ENCODE measurements around the gene AGBL3. TPM values are rescaled to one million over a fixed set of nuclear protein-coding genes. Genes with fewer than 3 reads are reported as not detected.

Gene AGBL3
- total RNA-seq, 1 donor from 2014 or later: 3.5 TPM

DNA sequence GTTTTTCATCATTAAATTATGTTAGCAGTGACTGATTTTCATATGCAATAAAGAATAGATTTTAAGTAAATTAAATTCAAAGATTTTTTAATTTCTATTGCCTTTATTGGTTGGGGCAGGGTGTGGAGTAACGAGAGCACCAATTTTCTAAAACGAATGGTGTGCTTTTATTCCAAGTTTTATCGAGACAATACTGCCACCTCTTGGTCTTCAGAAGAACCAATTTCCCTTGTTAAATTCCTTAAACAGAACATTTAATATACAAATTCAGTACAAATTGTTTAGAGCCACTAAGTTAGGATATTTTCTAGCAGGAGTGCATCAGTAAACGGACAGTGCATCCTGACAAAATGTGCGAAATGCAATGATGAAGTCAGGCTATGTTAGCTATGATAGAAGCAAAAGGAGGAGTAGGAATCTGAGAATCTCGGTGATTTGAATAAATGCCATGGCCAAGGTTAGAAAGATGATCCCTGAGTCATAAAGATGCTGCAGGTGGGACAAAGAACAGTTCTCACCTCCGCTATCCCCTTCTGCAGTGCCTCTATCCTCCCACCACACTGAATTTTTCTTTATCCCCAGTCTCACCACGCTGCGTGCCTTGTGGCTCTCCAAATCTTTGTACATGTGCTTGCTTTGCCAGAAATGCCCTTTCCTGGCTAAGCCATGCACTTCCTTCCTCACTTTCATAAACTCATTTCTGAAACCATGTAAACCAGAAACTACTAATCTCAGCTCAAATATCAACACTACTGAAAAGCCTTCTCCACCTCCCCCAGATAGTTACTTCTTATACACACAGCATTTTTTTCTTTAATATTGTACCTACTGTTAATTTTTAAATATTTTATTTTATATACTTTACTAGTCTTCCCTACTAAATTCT lies 31.9 kb upstream of the AGBL3 start:
- DNase-seq (ENCODE audit: low read depth, low spot score): no peak
- H3K27me3 Mint-ChIP-seq (ENCODE audit: low read depth): no peaks in the 10 kb centered on the region

GRCh38 chr7:134957005-134957404 lies 29.3 kb upstream of the AGBL3 start:
- DNase-seq (ENCODE audit: low read depth, low spot score): no peak
- Mint-ChIP-seq H3K4me3 (no peak overlapping the region), H3K9me3 (no peaks in the 10 kb centered on the region), H3K4me1 (no peaks in the 10 kb centered on the region), H3K27ac (ENCODE audit: unreplicated experiment) (no peak overlapping the region), H3K27me3 (ENCODE audit: low read depth) (no peaks in the 10 kb centered on the region), H3K36me3 (ENCODE audit: low read depth) (peaks cover 21% of the 10 kb centered on the region)
- TF ChIP-seq, protein P1, sequence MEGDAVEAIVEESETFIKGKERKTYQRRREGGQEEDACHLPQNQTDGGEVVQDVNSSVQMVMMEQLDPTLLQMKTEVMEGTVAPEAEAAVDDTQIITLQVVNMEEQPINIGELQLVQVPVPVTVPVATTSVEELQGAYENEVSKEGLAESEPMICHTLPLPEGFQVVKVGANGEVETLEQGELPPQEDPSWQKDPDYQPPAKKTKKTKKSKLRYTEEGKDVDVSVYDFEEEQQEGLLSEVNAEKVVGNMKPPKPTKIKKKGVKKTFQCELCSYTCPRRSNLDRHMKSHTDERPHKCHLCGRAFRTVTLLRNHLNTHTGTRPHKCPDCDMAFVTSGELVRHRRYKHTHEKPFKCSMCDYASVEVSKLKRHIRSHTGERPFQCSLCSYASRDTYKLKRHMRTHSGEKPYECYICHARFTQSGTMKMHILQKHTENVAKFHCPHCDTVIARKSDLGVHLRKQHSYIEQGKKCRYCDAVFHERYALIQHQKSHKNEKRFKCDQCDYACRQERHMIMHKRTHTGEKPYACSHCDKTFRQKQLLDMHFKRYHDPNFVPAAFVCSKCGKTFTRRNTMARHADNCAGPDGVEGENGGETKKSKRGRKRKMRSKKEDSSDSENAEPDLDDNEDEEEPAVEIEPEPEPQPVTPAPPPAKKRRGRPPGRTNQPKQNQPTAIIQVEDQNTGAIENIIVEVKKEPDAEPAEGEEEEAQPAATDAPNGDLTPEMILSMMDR (conservative IDR thresholded peaks at IDR 0.05): no peak

More for the DNA sequence above, 31.9 kb upstream of the AGBL3 start:
- Mint-ChIP-seq H3K27ac (ENCODE audit: unreplicated experiment) (no peak overlapping the region), H3K4me3 (no peak overlapping the region), H3K4me1 (no peaks in the 10 kb centered on the region), H3K36me3 (ENCODE audit: low read depth) (peaks cover 31% of the 10 kb centered on the region), H3K9me3 (no peaks in the 10 kb centered on the region)
- TF ChIP-seq, protein P1 (conservative IDR thresholded peaks at IDR 0.05): peak; percentile 75

DNA sequence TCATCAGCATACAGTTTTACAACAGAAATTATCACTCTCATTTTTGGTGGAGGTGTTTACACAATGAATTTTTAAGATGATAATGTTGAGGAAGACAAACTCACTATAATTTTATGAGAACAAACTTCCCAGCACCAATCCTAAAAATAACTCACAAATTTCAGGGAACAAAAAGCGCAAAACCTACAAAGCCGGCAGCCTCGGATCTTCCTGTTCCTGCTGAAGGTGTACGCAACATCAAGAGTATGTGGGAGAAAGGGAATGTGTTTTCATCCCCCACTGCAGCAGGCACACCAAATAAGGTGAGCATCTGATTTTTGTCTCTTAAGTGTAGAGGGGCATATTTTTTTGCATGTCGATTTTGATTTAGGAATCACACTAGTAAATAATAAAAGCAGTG lies 26.5 kb upstream of the AGBL3 start:
- Mint-ChIP-seq H3K27me3 (ENCODE audit: low read depth) (no peaks in the 10 kb centered on the region), H3K9me3 (no peaks in the 10 kb centered on the region), H3K4me1 (no peaks in the 10 kb centered on the region), H3K4me3 (no peak overlapping the region), H3K36me3 (ENCODE audit: low read depth) (peaks cover 23% of the 10 kb centered on the region), H3K27ac (ENCODE audit: unreplicated experiment) (no peak overlapping the region)
- TF ChIP-seq, protein P1 (conservative IDR thresholded peaks at IDR 0.05): no peak
- DNase-seq (ENCODE audit: low read depth, low spot score): no peak

DNA sequence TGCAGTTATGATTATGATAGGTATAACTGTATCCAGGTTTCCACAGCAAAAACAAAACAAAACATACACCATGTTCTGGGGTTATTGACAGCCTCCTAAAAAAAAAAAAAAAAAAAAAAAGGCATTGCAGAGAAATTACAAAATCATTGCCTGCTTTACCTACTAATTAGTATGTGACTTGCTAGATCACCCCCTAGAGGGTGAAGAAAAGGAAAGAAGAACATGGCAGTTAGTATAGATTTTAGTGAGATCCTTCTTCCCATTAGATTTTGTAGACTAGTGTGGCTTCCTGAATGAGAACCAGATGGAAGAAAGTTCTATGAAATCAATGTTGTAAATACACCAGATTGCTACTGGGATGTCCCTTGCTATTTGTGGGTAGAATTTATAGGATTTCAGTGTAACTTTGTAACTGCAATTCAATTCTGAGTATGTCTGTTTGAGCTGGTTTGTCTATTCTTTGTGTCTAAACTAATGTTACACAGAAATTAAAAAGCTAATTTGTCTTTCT lies 24.0 kb upstream of the AGBL3 start:
- Mint-ChIP-seq H3K36me3 (ENCODE audit: low read depth) (peaks cover 15% of the 10 kb centered on the region), H3K4me1 (no peaks in the 10 kb centered on the region), H3K4me3 (no peak overlapping the region), H3K27me3 (ENCODE audit: low read depth) (no peaks in the 10 kb centered on the region), H3K9me3 (no peaks in the 10 kb centered on the region), H3K27ac (ENCODE audit: unreplicated experiment) (no peak overlapping the region)
- TF ChIP-seq, protein P1 (conservative IDR thresholded peaks at IDR 0.05): no peak
- DNase-seq (ENCODE audit: low read depth, low spot score): no peak

- H3K9me3 Mint-ChIP-seq: no peaks in the 10 kb centered on the region
- H3K27me3 Mint-ChIP-seq (ENCODE audit: low read depth): no peaks in the 10 kb centered on the region
- DNase-seq (ENCODE audit: low read depth, low spot score): no peak
- no peak overlapping the region for H3K4me3 Mint-ChIP-seq
- no peaks in the 10 kb centered on the region for H3K4me1 Mint-ChIP-seq
- TF ChIP-seq, protein P1 (conservative IDR thresholded peaks at IDR 0.05): no peak
- H3K36me3 Mint-ChIP-seq (ENCODE audit: low read depth): peaks cover 12% of the 10 kb centered on the region
- H3K27ac Mint-ChIP-seq (ENCODE audit: unreplicated experiment): no peak overlapping the region
These were observed 23.3 kb upstream of the AGBL3 start for GRCh38 chr7:134963036-134963435.

Measured in neural crest cell (in vitro differentiated cells).